NCI-H2196 (cell line): Measurements from ENCODE around the gene RNF144B.

ENCODE experiments used
- DNase-seq: peaks from one replicate; lab custom pipeline; 2025; ENCODE audit not compliant: unreplicated experiment; lab: John Stamatoyannopoulos, UW

RNF144B gene

GRCh38 chr6:18507561-18507960, 120.4 kb downstream of the RNF144B start:
- DNase-seq, result no peak

DNA sequence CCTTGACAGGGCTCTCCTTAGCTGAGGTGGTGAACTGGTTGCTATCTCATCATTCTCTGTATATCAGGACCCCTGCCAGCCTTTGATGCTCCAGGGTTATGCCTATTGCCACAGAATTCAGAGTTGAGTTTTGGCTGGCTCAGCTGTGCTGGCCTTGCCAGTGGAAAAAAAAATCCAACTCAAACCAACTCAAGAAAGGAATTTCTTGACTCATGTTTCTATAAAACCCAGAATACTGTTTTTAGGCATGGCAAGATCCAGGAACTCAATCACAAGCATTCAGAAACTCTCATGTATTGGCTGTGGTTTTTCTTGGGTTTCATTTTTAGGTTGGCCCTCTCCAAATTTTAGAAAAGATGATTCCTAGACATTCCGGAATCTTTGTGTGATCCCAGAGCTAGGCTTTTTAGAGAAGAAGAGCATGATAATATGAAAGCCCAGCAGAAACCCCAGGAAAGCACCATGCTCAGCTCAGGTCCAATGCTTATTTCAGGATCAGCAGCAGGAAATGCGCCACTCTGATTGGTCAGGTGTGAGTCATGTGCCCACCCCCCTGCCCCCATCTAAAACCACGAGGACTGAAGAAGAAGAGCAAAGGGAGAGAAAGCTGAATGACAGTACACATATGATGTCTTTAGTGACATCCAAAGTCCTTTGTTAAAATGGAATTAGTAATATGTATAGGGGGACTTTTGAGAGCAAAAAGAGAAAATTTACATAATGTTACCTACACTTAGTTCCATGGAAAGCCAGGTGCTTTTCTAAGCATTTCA, 122.9 kb downstream of the RNF144B start:
- no peak for DNase-seq

- DNase-seq, result no peak
Observed at GRCh38 chr6:18510644-18511033, 123.5 kb downstream of the RNF144B start.

DNA sequence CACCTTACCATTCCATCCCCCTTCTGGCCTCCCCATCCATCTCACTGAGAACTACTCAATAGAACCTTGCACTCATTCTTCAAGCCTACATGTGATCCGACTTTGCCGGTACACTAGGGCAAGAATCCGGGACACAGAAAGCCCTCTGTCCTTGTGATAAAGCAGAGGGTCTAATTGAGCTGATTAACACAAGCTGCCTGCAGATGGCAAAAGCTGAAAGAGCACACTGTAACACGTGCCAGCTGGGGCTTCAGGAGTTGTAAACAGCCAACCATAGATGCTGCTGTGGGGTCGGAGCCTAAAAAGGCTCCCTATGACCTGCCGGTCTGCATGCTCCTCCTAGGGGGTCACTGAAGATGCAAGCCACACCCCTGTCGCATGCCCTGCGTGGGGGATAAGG, 124.1 kb downstream of the RNF144B start:
- DNase-seq, result no peak

DNA sequence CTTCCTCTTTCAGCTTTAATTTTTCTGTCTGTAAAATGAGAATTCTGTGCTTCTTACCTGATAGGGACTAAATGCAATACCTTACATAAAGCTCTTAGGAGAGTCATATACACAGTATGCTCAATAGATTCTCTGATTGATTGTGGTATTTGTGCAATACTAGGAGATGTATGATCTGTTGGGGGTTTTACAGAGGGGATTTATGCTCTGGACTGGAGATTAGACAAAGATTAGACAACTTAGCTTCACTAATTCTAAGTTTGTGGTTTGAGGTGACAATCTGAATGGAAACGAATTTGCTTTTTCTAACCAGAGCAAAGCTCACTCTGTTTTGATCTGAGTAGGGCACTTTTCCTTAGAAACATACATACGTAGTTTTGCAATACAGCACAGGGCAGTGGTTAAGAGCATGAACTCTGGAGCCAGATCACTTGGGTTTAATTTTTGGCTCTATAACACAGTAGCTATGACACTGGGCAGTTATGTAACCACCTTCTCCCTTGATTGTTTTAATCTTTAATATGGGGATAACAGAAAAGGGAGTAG, 126.2 kb downstream of the RNF144B start:
- no peak for DNase-seq

- DNase-seq, result no peak
Observed at GRCh38 chr6:18514180-18514579, 127.0 kb downstream of the RNF144B start.

DNA sequence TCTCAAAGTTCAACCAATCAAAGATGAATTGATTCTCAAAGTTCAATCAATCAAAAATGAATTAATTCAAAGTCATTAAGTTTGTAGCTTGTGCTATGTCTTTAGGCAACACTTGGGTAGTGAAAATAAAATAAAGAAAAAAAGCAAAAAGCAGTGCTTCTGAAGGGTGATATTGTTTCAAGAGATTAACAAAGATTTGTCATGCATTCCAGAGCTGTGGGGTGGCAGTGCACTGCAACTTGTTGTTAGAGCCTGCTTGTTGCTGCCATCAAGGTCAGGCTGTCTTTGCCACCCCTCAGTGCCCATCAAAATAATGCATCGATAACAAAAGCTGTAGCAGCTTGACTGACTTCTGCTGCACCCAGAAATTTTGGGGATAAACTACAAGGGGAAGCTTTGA, 128.6 kb downstream of the RNF144B start:
- DNase-seq, result no peak
